SH-SY5Y (cell line): ENCODE results near the gene FBXO31.

Experiments used
- GATA2 ChIP-seq: IDR thresholded peaks from 2 replicates; pipeline ENCODE4 v1.6.1; 2011; ENCODE audit warnings: mild to moderate bottlenecking, low read depth, low read length
- GATA3 ChIP-seq: IDR thresholded peaks from 2 replicates; pipeline ENCODE4 v1.6.1; 2011; ENCODE audit warnings: low read depth, mild to moderate bottlenecking, low read length, moderate library complexity

- no peak for TF ChIP-seq GATA2
- TF ChIP-seq GATA3: no peak
Observed at GRCh38 chr16:87369117-87369765, 14.3 kb downstream of the FBXO31 start.
